ENCODE measurements around the gene RAD51AP2.

GRCh38 chr2:17529771-17530170 lies 11.5 kb upstream of the RAD51AP2 start:
- TF ChIP-seq SP4 (CRISPR knock-in tag; IDR thresholded peaks at IDR 0.05) (no peak), ZNF740 (CRISPR knock-in tag; IDR thresholded peaks at IDR 0.05) (no peak), SMC3 (IDR thresholded peaks at IDR 0.05; ENCODE audit: low read length) (no peak), STAG1 (CRISPR knock-in tag; IDR thresholded peaks at IDR 0.05) (no peak), REL (CRISPR knock-in tag; conservative IDR thresholded peaks at IDR 0.05) (no peak), CTCF (CRISPR knock-in tag; IDR thresholded peaks at IDR 0.05) (no peak), EZH2 (conservative IDR thresholded peaks at IDR 0.05; ENCODE audit: low read depth, low read length) (no peak), SP1 (IDR thresholded peaks at IDR 0.05) (no peak), SP1 (CRISPR knock-in tag; IDR thresholded peaks at IDR 0.05) (no peak), KAT8 (CRISPR knock-in tag; IDR thresholded peaks at IDR 0.05) (no peak), DR1 (CRISPR knock-in tag; IDR thresholded peaks at IDR 0.05) (no peak)
- TF ChIP-seq, protein P1, sequence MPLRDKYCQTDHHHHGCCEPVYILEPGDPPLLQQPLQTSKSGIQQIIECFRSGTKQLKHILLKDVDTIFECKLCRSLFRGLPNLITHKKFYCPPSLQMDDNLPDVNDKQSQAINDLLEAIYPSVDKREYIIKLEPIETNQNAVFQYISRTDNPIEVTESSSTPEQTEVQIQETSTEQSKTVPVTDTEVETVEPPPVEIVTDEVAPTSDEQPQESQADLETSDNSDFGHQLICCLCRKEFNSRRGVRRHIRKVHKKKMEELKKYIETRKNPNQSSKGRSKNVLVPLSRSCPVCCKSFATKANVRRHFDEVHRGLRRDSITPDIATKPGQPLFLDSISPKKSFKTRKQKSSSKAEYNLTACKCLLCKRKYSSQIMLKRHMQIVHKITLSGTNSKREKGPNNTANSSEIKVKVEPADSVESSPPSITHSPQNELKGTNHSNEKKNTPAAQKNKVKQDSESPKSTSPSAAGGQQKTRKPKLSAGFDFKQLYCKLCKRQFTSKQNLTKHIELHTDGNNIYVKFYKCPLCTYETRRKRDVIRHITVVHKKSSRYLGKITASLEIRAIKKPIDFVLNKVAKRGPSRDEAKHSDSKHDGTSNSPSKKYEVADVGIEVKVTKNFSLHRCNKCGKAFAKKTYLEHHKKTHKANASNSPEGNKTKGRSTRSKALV (CRISPR knock-in tag; IDR thresholded peaks at IDR 0.05) = no peak
- TF ChIP-seq, protein P2, sequence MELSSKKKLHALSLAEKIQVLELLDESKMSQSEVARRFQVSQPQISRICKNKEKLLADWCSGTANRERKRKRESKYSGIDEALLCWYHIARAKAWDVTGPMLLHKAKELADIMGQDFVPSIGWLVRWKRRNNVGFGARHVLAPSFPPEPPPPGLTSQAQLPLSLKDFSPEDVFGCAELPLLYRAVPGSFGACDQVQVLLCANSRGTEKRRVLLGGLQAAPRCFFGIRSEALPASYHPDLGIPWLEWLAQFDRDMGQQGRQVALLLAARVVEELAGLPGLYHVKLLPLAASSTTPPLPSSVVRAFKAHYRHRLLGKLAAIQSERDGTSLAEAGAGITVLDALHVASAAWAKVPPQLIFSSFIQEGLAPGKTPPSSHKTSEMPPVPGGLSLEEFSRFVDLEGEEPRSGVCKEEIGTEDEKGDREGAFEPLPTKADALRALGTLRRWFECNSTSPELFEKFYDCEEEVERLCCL (CRISPR knock-in tag; IDR thresholded peaks at IDR 0.05; ENCODE audit: borderline replicate concordance) = no peak

All from HepG2 (cell line).